Stimulated activated CD8-positive, alpha-beta memory T cell treated with anti-CD3 and anti-CD28 coated beads, Interleukin-12 subunit alpha, Interleukin-12 subunit beta, amount 100 ng/mL, for 24 hours (primary cell): Measurements from ENCODE around the gene SPAG9.

ENCODE experiments used
- DNase-seq: peaks from one replicate; pipeline ENCODE4 v3.0.0-alpha.2; 2020; ENCODE audit errors: extremely low read depth

Gene SPAG9

DNA sequence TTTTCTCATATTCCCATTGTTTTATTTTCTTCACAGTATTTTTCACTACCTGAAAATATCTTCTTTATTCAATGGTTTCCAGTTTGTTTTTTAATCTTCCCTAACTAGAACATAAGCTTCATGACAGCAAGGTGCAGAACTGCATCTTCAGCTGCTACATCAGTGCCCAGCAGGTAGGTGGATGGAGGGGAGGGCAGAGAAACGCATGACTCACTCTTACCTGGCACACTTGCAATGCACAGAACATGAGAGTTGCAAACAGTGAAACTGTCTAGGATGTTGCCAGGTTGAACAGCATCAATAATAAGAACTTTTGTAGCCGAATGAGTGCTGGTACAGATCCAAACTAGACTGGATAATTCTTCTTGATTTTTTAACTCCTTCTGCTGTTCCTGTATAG, 127.1 kb downstream of the SPAG9 start:
- DNase-seq: no peak

DNA sequence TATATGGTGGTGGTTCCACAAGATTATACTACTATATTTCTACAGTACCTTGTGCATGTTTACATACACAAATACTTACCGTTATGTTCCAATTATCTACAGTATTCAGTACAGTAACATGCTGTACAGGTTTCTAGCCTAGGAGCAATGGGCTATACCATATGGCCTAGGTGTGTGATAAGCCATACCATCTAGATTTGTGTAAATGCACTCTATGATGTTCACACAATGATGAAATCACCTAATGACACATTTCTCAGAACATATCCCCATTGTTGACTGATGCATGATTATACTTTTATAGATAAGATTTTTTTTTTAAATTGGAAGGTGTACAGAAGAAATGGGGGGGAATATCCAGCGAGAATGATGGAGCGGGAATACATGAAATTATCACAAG, 131.5 kb downstream of the SPAG9 start:
- DNase-seq: no peak

GRCh38 chr17:50988427-50988826, 132.2 kb downstream of the SPAG9 start:
- no peak for DNase-seq

DNA sequence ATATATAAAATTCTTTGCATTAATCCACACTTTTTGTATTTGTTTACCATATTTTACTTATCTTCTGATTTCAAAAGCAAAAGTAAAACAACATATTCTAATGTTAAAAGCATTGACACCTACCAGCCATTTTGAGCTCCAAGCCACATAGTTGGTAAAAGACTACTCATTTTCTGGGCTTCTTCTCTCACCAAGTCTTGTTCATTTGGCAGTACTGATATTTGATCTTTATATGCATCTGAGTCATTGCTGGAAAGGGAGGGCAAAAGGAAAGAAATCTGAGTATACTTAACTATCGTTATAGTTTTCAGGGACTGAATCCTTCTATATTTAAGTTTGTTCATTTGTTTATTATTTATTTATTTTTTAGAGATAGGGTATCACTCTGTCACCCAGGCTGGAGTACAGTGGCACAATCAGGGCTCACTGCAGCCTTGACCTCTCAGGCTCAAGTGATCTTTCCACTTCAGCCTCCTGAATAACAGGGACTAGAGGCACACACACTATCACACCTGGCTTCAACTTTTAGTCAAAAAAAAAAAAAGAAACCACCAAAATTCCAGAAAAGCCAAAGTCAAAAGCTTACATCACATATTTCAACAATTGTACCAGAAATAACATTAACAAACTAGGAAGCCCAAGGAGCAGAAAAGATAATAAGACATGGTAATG, 133.5 kb downstream of the SPAG9 start:
- no peak for DNase-seq

DNA sequence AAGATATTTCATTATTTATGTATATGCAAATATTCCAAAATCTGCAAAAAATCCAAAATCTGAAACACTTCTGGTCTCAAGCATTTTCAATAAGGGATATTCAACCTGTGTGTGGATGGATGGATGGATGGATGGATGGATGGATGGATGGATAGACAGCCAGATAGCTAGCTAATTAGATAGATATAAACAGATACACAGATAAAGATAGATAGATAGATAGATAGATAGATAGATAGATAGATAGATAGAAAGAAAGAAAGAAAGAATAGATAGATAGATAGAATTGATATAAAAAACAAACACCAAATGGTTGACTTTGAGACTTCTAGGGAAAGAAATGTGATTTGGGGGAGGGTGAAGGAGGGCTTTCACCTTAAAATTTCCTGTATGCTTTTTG, 139.4 kb downstream of the SPAG9 start:
- no peak for DNase-seq

DNA sequence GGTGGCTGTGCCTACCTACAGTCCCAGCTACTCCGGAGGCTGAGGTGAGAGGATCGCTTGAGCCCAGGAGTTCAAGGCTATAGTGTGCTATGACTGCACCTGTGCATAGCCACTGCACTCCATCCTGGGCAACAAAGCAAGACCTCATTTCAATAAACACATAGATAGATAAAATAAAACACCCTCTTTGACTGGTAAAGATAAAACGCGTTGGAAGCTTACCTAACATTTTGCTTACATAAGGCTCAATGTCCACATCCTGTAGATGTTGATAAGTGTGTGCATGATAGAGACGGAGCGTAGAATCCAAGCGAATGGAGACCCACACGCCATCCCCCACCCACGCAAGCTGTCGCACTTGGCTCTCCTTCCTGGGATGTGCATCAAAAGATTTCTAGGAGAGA, 141.1 kb downstream of the SPAG9 start:
- no peak for DNase-seq

DNA sequence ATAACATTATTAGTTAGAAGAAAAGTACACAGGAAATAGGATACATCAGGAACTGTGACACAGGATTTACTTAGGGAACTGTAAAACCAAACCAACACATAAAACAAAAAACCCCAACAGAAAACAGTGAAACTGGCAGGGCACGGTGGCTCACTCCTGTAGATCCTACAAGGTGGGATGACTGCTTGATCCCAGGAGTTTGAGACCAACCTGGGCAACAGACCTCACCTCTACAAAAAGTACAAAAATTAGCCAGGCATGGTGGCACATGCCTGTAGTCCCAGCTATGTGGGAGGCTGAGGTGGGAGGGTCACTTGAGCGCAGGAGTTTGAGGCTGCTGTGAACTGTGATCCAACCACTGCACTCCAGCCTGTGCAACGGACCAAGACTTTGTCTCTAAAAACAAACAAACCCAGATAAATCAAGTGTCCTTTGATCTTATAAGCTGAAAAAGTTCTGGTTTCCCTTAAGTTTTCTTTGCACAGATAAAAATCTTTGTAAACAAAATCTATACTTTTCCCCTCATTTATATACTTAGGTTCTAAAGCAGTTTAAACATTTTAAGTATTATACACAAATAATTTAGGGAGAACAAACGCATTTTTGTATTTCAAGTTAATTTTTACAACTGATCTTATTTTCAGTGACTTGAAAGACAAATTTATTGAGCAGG, 143.0 kb downstream of the SPAG9 start:
- DNase-seq: no peak

- no peak for DNase-seq
Observed at GRCh38 chr17:50976951-50977472, 143.7 kb downstream of the SPAG9 start.

GRCh38 chr17:50973557-50974494, 146.8 kb downstream of the SPAG9 start:
- DNase-seq: no peak

DNA sequence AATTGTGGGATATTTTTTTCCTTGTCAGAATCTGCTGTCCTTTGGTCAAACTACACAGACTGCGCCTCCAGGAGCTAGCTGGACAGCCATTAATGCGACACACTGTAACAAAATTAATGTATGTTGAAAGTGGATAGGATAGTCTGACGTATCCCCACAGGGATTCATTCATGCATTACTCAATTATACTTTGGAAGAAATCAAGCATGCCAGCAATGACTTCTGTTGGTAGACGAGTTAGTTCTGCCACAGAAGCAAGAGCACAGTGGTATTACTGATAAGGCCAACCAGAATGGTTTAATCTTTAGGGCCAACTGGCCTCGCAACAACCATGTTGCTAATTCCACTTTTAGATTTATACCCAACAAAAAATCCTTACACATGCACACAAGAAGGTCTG, 148.1 kb downstream of the SPAG9 start:
- DNase-seq: no peak

GRCh38 chr17:50967795-50968194, 152.9 kb downstream of the SPAG9 start:
- DNase-seq: no peak

- no peak for DNase-seq
Observed at GRCh38 chr17:50966163-50966666, 154.5 kb downstream of the SPAG9 start.

DNA sequence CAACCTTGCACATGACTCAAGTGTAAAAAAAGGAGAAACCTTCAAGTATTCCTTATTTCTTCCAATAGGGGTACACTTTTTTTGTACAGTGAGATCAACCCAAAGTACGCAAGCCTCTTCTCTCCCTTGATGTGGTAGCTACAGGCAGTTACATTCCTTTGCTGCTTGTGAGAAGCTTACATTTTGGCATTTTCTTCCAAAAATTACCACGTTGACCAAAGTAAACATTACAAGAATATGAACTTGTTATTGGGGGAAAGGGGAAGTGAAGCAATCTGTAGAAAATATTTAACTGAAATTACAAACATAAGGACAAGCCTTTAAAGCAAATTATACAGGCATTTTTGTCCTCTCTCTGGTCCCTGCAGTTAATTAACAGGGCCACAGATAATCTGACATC, 157.5 kb downstream of the SPAG9 start:
- DNase-seq: no peak

DNA sequence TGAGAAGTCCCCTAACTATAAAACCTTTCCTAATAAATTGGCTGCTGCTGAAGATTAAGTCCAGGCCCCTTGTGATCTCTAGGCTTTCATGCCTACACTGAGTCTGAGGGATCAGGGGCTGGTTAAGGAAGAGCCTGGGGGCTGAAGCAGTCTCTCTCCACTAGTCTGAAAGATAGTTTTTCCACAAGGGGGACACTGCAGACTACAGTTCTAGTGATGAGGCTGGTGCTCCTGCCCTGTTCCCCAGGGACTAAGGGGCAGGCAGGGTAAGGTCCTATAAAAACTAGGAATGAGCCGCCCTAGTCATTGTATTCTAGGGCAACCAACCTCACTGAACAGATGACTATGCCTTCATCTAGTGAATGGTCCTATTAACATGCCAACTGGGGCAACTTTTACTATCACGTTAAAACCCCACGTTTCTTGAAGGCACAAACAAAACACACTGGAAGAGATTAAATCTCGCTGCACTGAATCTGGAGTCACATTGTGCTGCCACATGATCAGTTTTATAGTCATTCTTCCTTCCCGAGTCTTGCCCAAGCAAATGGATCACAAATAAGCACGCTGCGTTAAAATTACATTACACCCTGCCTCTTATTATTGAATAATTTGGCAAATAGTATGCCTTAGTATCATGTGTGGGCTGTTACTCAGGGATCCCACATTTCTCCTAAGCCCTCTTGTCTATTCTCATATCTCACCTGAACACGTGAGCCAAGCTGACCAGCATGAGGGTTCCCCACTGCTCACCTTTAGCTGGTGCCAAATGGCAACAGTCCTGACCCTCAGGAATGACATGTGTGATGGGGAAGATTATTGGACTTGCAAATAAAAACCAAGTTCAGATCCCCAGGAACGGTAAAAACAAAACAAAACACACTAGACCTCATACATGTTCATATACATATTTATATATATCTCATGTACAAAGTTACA, 159.1 kb downstream of the SPAG9 start:
- no peak for DNase-seq

GRCh38 chr17:50959341-50959740, 161.3 kb downstream of the SPAG9 start:
- no peak for DNase-seq

- no peak for DNase-seq
Observed at GRCh38 chr17:50957600-50958575, 162.8 kb downstream of the SPAG9 start.

DNA sequence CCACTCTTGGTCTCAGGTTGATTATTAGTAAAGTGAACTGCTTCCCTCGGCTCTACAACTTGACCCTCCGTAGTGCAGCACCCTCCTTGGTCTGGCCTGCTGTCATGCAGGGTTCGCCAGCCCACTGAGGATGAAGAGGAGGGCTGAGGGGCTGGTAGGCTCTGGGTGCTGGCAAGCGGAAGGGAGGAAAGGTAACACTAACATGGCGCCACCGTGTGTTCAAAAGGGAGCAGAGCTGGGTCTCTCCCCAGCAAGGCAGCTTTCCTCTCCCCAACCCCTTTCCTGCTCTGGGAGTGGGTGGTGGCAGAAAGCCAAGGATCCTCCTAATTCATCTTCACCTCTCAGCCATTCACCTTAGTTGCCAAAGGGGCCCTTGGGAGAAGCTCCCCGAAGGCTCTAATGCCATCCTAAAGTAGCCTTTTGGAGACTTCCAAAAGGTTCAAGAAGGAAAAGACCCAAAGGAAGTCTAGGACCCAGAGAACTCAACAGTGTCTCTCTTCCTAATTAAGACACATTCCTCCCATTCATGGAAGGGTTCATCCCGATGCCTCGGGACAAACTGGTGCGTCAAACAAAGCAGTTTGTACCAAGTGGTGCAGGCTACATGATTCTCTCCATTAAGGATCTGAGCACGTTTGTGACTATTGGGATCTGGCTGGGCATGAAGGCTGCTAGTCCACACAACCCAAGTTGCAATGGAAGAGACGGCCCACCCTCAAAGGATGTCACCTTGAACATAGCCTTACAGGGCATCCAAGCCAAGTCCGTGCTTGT, 163.7 kb downstream of the SPAG9 start:
- DNase-seq: no peak

DNA sequence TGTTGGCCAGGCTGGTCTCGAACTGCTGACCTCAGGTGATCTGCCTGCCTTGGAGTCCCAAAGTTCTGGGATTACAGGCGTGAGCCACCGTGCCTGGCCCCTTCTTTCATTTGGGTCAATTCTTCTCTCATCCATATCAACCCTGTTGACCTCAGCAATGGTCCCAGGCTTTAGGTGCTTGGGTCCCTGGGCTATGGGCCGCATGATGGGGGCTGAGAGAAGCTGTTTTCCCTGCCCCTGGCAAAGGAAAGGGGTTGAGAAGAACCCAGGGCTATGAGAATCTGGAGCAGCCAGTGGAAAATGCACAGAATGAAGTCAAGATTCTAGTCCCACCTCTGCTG, 164.3 kb downstream of the SPAG9 start:
- DNase-seq: no peak

DNA sequence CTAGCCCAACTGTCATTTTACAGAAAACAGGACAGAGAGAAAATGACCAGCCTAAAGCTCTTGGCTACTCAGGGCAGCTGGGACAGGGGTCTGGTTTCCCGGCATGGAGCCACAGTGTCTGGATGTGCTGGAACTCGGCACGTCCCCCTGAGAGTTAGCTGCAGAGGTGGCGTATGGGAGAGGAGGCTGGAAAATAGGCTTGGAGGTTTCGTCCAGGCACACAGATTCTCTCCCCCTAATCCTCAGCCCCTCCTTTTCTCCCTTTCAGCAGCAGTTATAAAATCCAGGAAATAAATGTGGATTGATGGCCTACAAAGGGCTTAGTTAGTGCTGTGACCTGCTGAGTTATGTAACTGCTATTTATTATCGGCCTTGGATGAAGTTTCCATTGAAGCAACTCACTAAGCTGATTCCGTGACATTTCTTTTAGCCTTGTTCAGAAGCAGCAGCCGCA, 165.0 kb downstream of the SPAG9 start:
- DNase-seq: no peak
